GM21619 (cell line): ENCODE data around the gene SHD.
"Not testable (repeated sequence)": the region's sequence is repeated elsewhere in the genome, so short reads cannot be mapped to it uniquely, and the experiment has no call there.

Source experiments
- ATAC-seq: cut with Tn5 transposase; IDR thresholded peaks from one replicate; pipeline ENCODE4 v1.9.1; 2021; ENCODE audit not compliant: unreplicated experiment

The SHD gene

DNA sequence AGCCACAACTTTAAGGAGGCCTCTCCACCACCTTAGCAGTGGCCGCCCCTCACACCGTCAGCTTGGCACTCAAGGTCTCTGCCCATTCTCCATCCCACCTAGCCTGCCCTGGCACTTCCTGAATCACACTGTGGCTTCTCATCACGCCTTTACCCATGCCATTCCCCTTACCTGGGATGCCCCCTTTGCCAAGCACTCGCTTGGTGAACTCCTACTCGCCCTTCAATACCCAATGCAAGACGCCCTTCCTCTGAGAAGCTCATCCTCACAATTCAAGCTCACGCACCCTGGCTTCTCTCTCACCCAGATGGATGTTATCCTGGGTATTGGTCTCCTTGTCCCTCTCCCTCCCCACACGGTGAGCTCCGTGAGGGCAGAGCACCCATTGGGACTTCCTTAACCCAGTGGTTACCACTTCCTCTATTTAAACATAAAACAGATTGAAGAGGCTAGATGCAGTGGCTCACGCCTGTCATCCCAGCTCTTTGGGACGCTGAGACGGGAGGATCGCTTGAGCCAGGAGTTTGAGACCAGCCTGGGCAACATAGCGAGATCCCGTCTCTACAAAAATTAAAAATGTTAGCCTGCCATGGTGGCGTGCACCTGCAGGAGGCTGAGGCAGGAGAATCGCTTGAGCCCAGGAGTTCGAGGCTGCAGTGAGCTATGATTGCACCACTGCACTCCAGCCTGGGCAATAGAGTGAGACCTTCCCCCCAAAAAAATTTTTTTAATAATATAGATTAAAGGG lies 12.6 kb upstream of the SHD start:
- no peak for ATAC-seq

DNA sequence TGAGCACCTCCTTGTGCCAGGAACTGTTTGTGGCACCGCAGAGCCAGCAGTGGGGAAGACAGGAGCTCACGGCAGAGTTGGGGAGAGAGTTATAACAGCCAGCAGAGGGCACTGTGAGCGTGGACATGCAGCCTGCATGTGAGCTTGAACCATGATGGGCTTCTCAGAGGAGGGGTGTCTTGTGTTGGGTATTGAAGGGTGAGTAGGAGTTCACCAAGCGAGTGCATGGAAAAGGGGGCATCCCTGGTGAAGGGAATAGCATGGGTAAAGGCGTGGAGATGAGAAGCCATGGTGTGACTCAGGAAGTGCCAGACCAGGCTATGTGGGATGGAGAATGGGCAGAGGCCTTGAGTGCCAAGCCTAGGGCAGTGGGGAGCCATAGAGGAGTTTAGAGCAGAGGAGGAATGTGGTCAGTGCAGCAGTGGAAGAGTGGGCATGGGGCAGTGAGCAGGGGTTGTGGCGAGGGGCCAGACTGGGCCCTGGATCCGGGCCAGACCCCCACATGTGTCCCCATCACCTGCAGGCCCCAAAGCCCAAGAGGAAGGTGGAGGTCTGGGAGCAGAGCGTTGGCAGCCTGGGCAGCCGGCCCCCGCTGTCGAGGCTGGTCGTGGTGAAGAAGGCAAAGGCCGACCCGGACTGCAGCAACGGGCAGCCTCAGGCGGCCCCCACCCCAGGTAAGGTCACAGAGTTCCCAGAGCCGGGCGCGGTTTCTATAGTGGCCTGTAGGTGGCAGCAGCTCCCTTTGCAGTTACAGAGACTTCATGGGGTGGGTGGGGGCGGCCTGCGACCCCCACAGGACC lies 11.8 kb upstream of the SHD start:
- ATAC-seq = no peak

DNA sequence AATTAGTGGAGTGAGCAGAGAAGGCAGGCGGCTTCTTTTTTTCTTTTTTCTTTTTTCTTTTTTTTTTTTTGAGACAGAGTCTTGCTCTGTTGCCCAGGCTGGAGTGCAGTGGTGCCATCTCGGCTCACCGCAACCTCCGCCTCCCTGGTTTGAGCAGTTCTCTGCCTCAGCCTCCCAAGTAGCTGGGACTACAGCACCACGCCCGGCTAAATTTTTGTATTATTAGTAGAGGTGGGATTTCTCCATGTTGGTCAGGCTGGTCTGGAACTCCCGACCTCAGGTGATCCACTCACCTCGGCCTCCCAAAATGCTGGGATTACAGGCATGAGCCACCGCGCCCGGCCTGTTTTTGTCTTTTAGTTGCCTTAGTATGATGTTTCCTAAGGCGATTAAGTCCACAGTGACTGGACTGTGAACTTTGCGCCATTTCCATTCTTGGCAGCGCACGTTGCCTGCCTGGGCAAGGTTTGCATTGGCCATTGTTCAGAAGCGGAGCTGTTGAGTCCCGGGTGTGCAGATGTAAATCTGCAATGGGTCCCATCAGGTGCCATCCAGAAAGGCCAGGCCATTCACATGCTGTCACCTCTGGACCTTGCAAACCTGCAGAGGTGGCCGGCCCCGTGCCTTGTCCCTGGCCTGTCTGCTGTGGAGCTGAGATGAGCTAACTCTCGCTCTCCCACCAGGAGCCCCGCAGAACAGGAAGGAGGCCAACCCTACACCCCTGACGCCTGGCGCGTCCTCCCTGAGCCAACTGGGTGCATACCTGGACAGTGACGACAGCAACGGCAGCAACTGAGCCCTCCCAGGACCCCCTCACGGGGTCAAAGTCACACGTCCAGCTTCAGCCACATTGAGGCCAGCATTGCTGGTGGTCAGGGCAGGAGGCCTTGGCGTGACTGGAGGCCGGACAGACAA lies 10.9 kb upstream of the SHD start:
- ATAC-seq = no peak

DNA sequence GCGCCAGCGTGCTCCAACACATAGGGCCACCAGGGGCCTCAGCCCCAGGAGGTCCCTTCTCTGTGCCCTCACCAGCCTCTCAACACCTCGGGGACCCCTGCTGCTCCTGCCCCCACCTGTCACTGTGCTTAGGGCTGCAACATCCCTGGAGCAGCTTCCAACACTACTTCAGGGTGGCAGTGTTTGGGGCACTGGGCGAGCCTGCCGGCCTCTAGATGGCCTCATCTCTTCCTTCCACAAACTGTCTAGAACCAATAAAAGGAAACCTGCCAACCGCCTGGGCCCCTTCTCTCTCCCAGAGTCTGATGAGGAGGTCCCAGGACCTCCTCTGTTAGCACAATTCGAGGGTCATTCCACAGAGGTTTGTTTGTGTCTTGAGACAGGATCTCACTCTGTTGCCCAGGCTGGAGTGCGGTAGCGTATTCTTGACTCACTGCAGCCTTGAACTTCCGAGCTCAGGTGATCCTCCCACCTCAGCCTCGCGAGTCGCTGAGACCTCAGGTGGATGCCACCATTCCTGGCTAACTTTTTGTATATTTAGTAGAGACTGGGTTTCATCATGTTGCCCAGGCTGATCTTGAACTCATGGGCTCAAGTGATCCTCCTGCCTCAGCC lies 10.1 kb upstream of the SHD start:
- no peak for ATAC-seq

DNA sequence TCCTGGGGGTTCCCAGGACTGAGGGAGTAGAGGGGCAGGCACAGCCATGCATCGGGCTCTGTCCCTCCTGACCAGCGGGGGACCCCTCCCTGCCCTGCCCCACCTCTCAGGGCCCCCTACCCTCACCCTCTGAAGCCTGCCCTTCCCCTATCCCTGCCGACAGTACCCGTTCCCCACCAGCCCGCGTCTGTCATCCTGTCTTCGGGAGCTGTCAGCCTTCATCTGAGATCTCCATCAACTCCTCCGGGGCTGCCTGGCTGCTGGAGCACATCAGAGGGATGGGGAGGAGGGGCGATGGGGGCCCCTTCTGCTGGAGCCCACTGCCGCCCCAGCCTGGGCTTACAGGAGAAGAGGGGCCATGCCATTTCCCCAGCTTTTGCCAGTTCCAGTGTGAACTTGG lies 6.2 kb upstream of the SHD start:
- no peak for ATAC-seq

DNA sequence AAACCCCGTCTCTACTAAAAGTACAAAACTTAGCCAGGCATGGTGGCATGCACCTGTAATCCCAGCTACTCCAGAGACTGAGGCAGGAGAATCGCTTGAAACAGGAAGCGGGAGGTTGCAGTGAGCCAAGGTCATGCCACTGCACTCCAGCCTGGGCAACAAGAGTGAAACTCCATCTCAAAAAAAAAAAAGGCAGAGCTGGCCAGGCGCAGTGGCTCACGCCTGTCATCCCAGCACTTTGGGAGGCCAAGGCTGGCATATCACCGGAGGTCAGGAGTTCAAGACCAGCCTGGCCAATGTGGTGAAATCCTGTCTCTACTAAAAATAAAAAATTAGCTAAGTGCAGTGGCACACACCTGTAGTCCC lies 4.8 kb upstream of the SHD start:
- not testable (repeated sequence) for ATAC-seq

DNA sequence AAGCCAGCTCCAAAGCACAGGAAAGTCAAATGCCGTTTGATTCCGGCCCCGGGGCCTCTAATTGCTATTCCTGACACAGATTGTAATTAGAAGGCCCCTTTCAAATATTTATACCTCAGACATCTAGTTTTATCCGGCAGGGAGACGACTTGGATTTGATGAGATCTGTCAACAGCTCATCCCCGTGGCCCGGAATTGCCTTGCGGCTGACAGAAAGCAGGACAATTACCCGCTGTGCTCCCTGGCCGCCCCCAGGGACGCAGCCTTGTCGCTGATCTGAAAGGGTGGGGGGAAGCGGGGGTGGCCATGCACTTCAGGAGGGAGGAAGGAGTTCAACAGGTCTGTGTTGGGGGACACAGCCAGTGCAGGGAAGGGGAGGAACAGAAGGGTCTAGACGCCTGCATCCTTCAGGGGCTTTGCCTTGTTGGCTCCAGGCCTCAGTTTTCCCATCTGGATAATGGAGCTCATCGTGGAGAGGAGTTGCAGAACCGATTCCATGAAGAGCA lies 1.8 kb upstream of the SHD start:
- no peak for ATAC-seq

GRCh38 chr19:4278010-4278409 lies 1.1 kb upstream of the SHD start:
- ATAC-seq = no peak

DNA sequence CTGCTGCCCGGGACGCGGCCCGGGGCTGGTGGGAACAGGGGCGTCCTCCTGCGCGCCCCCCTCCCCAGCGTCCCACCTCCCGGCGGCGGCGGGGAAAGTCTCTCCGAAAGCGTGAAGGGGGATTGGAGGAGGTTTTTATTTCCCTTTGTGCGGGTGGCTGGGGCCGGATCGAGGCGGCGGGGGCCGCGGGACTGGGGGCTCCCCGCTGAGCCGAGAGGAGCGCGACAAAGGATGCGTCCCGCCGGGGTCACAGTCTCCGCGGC lies 132 bp downstream of the SHD start:
- ATAC-seq = no peak

DNA sequence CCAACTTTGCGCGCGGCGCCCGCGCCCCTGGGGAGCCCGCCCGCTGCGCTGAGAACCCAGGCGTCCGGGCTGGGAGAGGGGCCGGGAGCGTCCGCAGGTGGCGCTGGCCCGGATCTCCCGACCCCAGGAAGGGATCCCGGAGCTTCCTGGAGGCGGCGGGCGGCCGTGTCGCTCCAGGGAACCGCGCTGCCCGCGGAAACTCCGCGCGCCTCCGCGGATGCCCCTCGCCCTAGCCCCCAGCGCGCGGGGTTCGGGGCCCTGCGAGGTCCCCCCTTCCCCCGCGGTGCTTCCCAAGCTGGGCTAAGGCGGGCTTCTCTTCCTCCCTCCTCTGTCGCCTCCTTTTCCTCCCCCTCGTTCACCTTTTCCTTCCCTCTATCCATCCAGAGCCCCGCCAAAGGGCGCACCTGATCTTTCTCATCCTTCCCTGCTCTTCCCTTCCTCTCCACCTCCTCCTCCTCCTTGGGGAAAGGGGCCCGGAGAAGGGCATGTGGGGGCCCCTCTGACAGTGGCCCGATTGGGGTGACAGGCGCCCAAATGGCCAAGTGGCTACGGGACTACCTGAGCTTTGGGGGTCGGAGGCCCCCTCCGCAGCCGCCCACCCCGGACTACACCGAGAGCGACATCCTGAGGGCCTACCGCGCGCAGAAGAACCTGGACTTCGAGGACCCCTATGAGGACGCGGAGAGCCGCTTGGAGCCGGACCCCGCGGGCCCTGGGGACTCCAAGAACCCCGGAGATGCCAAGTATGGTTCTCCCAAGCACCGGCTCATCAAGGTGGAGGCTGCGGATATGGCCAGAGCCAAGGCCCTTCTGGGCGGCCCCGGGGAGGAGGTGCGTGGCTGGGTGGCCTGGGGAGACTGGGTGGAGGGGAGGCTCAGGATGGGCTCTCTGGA lies 710 bp downstream of the SHD start:
- ATAC-seq = no peak

GRCh38 chr19:4284176-4284958 lies 5.3 kb downstream of the SHD start:
- ATAC-seq = no peak

DNA sequence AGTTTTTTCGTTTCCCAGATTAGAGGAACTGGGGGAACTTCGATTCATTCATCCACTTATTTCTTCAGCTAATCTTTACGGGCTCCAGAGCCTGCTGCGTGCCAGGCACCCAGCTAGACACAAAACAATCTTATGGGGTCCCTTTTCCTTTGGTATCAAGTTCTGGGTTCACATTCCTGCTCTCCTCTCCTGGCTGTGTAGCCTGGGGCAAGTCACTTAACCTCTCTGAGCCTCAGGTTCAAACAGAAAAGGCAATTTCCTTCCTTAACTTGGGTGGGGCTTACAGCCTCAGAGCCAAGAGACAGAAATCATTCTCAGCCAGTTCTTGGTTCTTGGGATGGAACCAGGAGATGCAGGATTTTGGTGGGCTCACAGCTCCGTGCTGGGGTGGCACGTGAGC lies 5.9 kb downstream of the SHD start:
- ATAC-seq = no peak

GRCh38 chr19:4286141-4286540 lies 7.1 kb downstream of the SHD start:
- not testable (repeated sequence) for ATAC-seq

- no peak for ATAC-seq
Measured at GRCh38 chr19:4288091-4288777, 9.2 kb downstream of the SHD start.

GRCh38 chr19:4291184-4291732 lies 12.2 kb downstream of the SHD start:
- ATAC-seq = no peak

DNA sequence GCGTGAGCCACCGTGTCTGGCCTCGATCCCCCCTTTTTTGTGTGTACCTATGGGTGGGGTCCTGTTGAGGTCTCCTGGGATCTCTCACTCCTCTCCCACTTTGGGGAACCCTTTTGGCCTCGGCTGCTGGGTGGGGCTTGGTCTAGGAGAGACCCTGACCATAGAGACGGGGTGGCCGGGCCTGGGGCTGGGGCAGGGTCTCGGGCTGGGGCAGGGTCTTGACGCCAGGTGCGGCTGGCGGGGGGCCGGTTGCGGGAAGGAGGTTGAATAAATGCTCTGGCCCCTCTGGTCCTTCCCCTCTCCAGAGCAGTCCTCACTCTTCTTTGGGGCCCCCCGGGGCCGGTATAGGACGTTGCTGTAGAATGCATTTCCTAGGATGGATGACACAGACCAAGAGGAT lies 13.4 kb downstream of the SHD start:
- ATAC-seq = no peak

- no peak for ATAC-seq
Measured at GRCh38 chr19:4294389-4294788, 15.3 kb downstream of the SHD start.

DNA sequence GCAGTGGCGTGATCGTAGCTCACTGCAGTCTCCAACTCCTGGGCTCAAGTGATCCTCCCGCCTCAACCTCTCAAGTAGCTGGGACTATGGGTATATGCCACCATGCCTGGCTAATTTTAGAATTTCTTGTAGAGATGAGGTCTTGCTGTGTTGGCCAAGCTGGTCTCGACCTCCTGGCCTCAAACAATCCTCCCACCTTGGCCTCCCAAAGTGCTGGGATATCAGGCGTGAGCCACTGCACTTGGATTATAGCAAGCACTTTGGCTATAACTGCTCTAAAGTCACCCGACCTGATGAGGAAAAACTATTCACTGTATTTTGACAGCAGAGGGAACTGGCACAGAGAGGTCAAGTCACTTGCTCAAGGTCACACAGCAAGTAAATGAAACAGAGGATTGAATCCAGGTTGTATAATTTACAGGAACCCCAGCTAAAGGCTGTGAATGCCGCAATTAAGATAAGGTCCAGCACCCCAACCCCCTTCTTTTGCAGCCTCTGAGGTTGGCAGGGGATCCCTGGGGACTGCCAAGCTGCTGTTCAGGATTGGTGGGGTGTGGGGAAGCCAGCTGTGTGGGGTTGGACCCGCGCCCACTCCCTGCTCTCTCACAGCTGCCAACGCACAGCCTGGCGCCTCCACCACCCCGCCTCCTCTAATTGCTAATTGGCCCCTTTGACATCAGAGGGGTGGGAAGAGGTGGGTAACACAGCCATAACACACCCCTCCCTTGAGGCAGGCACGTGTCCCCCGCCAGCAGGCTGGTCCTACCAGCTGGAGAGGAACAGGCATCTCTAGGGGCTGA lies 17.1 kb downstream of the SHD start:
- ATAC-seq = no peak
